Measurements from ENCODE around the gene HECTD1.

DNA sequence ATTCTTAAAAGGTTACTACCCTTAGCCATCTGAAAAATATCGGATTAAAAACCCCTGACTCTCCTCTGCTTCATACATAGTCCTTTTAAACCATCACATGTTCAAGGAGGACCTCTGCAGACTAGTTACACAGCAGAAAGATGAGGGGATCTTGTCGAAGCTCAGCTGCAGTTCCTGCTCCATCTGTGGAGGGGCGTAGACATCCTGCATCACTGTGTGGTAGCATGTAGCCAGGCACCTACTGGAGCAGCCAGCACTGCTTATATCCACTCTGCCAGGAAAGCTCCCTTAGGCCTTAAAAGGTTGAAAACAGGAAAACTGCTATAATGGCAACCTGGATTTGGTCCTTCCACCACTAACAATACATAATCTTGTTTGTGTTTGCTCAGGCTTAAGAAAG, 123.8 kb downstream of the HECTD1 start:
- TF ChIP-seq, protein P1, sequence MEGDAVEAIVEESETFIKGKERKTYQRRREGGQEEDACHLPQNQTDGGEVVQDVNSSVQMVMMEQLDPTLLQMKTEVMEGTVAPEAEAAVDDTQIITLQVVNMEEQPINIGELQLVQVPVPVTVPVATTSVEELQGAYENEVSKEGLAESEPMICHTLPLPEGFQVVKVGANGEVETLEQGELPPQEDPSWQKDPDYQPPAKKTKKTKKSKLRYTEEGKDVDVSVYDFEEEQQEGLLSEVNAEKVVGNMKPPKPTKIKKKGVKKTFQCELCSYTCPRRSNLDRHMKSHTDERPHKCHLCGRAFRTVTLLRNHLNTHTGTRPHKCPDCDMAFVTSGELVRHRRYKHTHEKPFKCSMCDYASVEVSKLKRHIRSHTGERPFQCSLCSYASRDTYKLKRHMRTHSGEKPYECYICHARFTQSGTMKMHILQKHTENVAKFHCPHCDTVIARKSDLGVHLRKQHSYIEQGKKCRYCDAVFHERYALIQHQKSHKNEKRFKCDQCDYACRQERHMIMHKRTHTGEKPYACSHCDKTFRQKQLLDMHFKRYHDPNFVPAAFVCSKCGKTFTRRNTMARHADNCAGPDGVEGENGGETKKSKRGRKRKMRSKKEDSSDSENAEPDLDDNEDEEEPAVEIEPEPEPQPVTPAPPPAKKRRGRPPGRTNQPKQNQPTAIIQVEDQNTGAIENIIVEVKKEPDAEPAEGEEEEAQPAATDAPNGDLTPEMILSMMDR (conservative IDR thresholded peaks at IDR 0.05; ENCODE audit: low read length), result peak; percentile 21; the same call in 1 of the 2 replicates
- no peak for TF ChIP-seq EZH2phosphoT487 (IDR thresholded peaks at IDR 0.05; ENCODE audit: borderline replicate concordance, low read depth, low read length)
